ENCODE data around the gene LIG1.

The LIG1 gene

DNA sequence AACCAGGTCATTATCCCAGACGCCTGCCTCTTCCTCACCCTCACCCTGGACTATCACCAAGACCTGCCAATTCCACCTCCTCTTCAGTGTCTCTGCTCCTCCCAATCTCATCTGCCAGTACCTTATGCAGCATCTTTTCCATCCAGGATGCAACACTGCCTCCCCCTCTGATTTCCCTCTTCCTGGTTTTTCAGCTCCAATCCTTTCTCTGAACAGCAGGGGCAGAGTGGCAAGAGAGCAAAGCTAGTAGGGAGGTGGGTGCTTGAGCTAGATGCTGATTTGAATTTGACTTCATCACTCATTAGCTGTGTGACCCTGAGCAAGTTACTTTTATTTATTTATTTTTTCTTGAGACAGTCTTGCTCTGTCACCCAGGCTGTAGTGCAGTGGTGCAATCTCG, 100.7 kb downstream of the LIG1 start:
- DNase-seq: no peak

Data from KG1 (cell line).